ENCODE results near the gene XK.

DNA sequence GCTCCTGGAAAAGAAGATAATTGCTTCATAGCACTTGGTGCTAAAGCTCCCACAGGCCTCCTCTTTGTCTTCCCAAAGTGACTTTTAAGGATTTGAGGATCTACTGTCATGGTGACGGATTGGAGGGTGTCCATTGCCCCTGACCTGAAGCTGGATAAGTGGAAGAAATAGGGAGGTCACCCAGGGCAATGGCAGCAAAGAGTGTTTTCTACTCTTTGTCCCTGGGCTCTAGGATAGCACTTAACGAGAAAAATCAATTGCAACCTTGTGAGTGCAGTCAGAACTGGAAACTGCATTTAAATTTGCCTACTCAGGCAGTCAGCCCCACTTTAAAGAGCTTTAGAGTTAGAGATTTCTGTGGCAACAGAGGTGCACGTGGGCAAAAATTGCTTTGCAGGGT, 43.7 kb upstream of the XK start:
- TF ChIP-seq, protein P1, sequence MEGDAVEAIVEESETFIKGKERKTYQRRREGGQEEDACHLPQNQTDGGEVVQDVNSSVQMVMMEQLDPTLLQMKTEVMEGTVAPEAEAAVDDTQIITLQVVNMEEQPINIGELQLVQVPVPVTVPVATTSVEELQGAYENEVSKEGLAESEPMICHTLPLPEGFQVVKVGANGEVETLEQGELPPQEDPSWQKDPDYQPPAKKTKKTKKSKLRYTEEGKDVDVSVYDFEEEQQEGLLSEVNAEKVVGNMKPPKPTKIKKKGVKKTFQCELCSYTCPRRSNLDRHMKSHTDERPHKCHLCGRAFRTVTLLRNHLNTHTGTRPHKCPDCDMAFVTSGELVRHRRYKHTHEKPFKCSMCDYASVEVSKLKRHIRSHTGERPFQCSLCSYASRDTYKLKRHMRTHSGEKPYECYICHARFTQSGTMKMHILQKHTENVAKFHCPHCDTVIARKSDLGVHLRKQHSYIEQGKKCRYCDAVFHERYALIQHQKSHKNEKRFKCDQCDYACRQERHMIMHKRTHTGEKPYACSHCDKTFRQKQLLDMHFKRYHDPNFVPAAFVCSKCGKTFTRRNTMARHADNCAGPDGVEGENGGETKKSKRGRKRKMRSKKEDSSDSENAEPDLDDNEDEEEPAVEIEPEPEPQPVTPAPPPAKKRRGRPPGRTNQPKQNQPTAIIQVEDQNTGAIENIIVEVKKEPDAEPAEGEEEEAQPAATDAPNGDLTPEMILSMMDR (IDR thresholded peaks at IDR 0.05), result no peak
- TF ChIP-seq ZFX (IDR thresholded peaks at IDR 0.05; ENCODE audit: borderline replicate concordance), result no peak
